Epithelial cell of esophagus (primary cell): ENCODE measurements around the gene SMIM13.

Source experiments
- DNase-seq: peaks from one replicate; pipeline ENCODE4 v3.0.0; 2010; ENCODE audit warnings: low read depth
- H3K4me3 ChIP-seq: 2 replicates; pipeline ENCODE4 v1.5.1; 2011; ENCODE audit warnings: mild to moderate bottlenecking, low read length, control low read depth
- TF ChIP-seq, protein P1 (sequence below): IDR thresholded peaks from 2 replicates; pipeline ENCODE4 v1.5.1; 2011; ENCODE audit warnings: low read depth, mild to moderate bottlenecking, low read length, control low read depth, inconsistent platforms; ENCODE audit not compliant: insufficient read depth; ENCODE audit errors: missing control alignments

Gene SMIM13

DNA sequence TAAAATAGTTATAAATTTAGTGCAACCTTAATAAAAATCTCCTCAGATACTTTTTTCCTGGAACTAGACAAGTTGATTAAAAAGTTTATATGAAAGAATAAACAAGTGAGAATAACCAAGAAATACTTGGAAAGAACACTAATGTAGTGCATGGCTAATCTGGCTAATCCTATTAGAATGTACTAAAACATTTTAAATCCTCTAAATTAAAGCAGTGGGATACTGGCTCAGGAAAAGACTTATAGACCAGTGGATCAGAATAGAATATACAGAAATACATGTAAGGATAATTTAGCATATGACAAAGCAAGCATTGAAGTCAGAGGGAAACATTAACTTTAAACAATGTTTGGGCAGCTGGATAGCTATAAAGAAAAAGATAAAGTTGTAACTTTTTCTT lies 58.9 kb downstream of the SMIM13 start:
- TF ChIP-seq, protein P1, sequence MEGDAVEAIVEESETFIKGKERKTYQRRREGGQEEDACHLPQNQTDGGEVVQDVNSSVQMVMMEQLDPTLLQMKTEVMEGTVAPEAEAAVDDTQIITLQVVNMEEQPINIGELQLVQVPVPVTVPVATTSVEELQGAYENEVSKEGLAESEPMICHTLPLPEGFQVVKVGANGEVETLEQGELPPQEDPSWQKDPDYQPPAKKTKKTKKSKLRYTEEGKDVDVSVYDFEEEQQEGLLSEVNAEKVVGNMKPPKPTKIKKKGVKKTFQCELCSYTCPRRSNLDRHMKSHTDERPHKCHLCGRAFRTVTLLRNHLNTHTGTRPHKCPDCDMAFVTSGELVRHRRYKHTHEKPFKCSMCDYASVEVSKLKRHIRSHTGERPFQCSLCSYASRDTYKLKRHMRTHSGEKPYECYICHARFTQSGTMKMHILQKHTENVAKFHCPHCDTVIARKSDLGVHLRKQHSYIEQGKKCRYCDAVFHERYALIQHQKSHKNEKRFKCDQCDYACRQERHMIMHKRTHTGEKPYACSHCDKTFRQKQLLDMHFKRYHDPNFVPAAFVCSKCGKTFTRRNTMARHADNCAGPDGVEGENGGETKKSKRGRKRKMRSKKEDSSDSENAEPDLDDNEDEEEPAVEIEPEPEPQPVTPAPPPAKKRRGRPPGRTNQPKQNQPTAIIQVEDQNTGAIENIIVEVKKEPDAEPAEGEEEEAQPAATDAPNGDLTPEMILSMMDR: no peak
- H3K4me3 ChIP-seq: no peak overlapping the region
- DNase-seq: no peak

DNA sequence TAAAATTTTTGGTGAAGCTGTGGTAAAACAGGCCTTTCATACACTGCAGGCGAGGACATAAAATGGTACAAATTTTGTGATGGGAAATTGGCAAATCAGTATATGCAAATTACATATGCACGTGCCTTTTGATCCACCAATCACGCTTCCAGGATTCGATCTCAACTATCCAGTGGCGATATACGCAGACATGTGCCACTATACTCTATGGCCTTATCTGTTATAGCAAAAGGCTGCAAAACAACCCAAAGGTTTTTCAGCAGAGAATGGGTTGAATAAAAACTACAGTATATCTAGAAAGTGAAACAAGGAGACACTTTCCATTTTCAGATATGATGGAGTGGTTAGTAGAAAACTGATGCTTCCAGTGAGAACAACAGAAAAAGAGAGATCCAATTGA lies 59.8 kb downstream of the SMIM13 start:
- no peak overlapping the region for H3K4me3 ChIP-seq
- no peak for DNase-seq
- TF ChIP-seq, protein P1: no peak

DNA sequence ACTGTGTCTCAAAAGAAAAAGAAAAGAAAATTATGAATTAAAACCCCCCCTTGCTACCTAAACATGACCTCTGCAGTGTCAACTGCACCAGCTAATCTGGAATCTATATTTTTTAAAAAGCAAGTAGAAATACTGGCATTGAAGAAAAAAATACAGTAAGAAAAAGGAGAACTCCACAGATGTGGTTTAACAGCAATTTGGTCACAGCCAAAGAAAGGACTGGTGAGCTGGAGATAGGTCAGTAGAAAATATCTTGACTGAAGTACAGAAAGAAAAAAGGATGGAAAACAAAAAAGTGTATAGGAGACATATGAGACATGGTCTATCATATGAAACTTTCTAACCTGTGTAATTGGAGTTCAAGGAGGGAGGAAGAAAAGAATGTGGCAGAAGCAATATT lies 62.0 kb downstream of the SMIM13 start:
- DNase-seq: no peak
- no peak overlapping the region for H3K4me3 ChIP-seq
- TF ChIP-seq, protein P1: no peak

DNA sequence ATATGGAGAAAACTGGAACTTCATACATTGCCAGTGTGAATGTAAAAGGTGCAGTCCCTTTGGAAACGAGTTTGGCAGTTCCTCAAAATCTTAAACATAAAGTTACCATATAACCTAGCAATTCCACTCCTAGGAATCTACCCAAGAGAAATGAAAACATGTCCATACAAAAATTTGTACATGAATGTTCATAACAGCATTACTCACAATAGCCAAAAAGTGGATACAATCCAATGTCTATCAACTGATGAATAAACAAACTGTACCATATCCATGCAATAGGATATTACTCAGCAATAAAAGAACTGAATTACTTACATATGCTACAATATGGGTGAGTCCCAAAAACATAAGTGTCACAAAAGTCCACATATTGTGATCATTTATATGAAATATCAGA lies 66.6 kb downstream of the SMIM13 start:
- DNase-seq: peak; percentile 84
- no peak overlapping the region for H3K4me3 ChIP-seq
- TF ChIP-seq, protein P1: no peak

DNA sequence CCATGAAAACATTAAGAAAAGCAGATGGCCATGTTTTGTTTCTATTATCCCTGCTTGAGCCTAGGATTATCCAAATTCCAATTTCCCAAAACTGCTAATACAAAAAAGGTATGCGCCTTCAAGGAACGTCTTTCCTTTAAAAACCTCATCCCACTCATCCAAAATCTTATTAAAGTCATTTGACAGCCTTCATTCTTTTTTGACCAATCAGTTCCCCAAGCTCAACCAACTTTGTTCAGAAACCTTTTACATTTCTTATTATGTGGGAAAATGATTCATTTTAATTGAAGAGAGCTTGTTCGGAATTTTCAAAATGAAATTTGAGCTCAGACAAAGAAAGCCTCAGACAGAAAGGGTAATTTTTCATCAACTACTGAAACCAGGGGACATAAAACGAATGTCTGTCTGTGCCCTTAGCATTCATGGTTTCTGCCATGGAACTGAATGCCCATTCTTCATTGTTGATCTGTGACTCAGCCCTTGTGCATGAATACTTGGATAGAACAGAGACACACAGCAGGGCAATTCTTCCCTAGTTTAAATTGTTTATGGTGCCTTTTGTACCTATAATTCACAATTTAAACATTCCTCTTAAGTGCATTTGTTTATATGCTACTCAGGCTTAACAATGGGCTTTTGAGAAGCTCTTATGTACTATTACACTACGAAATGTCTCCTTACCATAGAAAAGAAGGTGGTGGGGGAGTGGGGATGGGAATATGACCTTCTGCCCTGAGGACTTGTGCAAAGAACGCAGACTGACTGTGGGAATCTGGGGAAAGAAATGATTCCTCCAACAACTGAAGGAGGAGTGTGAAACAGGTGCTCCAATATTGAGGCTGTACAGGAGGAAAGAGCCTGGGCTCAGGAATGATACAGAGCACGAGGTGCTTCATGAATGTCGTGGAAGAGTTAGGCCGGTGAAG lies 67.7 kb downstream of the SMIM13 start:
- peak; percentile 48 for DNase-seq
- TF ChIP-seq, protein P1: no peak
- H3K4me3 ChIP-seq: no peak overlapping the region

DNA sequence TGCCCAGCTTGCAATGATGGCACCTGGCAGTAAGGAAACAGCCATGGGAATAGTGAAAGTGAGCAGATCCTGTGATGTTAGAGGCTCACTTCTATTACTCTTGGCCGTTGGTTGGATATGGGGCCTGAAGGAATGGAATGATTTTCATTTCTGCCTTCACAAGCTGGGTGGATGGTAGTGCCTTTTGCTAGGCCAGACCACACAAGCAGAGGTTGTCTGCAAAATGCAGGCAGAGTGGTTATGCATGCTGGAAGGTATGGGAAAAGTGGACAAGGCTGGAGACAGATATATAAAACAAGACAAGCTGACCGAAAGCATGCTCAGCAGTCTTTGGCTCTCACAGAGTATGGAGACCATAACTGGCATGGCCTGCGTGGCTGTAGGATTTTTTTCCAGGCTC lies 68.6 kb downstream of the SMIM13 start:
- H3K4me3 ChIP-seq: no peak overlapping the region
- no peak for DNase-seq

More for the DNA sequence above, 68.6 kb downstream of the SMIM13 start:
- TF ChIP-seq, protein P1: no peak
